Stimulated activated CD8-positive, alpha-beta memory T cell treated with anti-CD3 and anti-CD28 coated beads, Interleukin-7, amount 100 ng/mL, for 48 hours (primary cell): Measurements from ENCODE around the gene ANKDD1A.

ENCODE experiments used
- DNase-seq, 2 donors: peaks; one replicate each; pipeline ENCODE4 v3.0.0-alpha.2; 2020; ENCODE audit warnings: low read depth in 1 of 2; ENCODE audit errors: extremely low read depth in 1 of 2

Gene ANKDD1A

GRCh38 chr15:64895285-64896065 is 16.2 kb upstream of the ANKDD1A start:
- DNase-seq = no peak

GRCh38 chr15:64896371-64897069 is 15.2 kb upstream of the ANKDD1A start:
- DNase-seq = no peak

- no peak for DNase-seq
These were observed 14.2 kb upstream of the ANKDD1A start for GRCh38 chr15:64897345-64897985.

- no peak for DNase-seq
These were observed 13.3 kb upstream of the ANKDD1A start for GRCh38 chr15:64898406-64898805.

GRCh38 chr15:64901141-64901540 is 10.6 kb upstream of the ANKDD1A start:
- no peak for DNase-seq

- DNase-seq = no peak
These were observed 9.8 kb upstream of the ANKDD1A start for GRCh38 chr15:64901914-64902313.

- no peak for DNase-seq
These were observed 8.8 kb upstream of the ANKDD1A start for GRCh38 chr15:64902863-64903262.

GRCh38 chr15:64903326-64903950 is 8.3 kb upstream of the ANKDD1A start:
- DNase-seq = no peak

- DNase-seq = no peak
These were observed 7.5 kb upstream of the ANKDD1A start for GRCh38 chr15:64904189-64904588.

GRCh38 chr15:64905119-64905831 is 6.4 kb upstream of the ANKDD1A start:
- DNase-seq = peak in 1 of 2 donors; percentile 59

GRCh38 chr15:64905941-64906340 is 5.8 kb upstream of the ANKDD1A start:
- DNase-seq = no peak

GRCh38 chr15:64906402-64906801 is 5.3 kb upstream of the ANKDD1A start:
- DNase-seq = no peak

- no peak for DNase-seq
These were observed 3.7 kb upstream of the ANKDD1A start for GRCh38 chr15:64907991-64908390.

- no peak for DNase-seq
These were observed 2.2 kb upstream of the ANKDD1A start for GRCh38 chr15:64909546-64909945.

- DNase-seq = no peak
These were observed 950 bp downstream of the ANKDD1A start for GRCh38 chr15:64912379-64913325.

GRCh38 chr15:64915518-64916227 is 4.0 kb downstream of the ANKDD1A start:
- no peak for DNase-seq

GRCh38 chr15:64916365-64916764 is 4.7 kb downstream of the ANKDD1A start:
- DNase-seq = no peak

GRCh38 chr15:64917211-64917610 is 5.5 kb downstream of the ANKDD1A start:
- DNase-seq = no peak

GRCh38 chr15:64919721-64920120 is 8.0 kb downstream of the ANKDD1A start:
- no peak for DNase-seq
